AG09319 (cell line): ENCODE data around the gene RIPOR3.

Experiments
- DNase-seq: peaks from one replicate; pipeline ENCODE4 v3.0.0-alpha.2; 2010; ENCODE audit warnings: low read depth; ENCODE audit errors: extremely low read depth
- TF ChIP-seq, protein P1 (sequence below): IDR thresholded peaks from 2 replicates; pipeline ENCODE4 v1.5.1; 2011; ENCODE audit warnings: low read depth, mild to moderate bottlenecking, inconsistent platforms, low read length, moderate library complexity

The RIPOR3 gene

DNA sequence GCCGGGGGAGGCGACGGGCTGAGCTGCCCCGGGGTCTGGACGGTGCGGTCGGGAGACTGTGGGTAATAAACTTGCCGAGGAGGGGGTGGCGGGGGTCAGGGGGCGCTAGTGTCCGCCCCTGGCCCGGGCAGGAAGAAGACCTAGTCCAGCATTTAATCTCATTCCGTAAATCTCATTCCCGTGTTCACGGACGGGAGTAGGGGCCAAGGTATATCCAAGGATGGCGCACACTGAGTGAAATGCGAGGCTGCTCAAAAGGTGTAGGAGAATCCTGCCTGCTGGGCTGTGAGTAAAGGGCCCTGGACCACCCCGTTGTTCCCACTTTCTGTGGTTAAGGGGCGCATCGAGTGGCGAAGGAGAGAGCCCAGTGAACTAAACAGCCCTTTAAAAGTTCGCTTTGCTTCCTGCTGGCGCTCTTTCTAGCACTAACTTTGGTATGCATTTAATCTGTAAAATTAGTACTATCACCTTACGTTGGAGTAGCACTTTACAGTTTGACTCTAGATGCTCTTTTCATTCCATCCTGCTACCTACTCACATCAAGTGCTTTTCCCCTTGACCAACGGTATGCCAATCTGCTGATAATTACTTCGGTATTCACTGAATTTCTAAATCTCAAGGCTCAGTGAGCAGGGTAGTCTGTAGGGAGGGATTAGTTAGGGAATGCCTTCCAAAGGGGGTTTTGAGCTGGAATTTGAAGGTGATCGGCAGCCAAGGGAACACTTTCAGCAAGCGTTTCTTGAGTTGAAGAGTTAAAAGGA, 40.8 kb upstream of the RIPOR3 start:
- DNase-seq = no peak
- TF ChIP-seq, protein P1, sequence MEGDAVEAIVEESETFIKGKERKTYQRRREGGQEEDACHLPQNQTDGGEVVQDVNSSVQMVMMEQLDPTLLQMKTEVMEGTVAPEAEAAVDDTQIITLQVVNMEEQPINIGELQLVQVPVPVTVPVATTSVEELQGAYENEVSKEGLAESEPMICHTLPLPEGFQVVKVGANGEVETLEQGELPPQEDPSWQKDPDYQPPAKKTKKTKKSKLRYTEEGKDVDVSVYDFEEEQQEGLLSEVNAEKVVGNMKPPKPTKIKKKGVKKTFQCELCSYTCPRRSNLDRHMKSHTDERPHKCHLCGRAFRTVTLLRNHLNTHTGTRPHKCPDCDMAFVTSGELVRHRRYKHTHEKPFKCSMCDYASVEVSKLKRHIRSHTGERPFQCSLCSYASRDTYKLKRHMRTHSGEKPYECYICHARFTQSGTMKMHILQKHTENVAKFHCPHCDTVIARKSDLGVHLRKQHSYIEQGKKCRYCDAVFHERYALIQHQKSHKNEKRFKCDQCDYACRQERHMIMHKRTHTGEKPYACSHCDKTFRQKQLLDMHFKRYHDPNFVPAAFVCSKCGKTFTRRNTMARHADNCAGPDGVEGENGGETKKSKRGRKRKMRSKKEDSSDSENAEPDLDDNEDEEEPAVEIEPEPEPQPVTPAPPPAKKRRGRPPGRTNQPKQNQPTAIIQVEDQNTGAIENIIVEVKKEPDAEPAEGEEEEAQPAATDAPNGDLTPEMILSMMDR = no peak

DNA sequence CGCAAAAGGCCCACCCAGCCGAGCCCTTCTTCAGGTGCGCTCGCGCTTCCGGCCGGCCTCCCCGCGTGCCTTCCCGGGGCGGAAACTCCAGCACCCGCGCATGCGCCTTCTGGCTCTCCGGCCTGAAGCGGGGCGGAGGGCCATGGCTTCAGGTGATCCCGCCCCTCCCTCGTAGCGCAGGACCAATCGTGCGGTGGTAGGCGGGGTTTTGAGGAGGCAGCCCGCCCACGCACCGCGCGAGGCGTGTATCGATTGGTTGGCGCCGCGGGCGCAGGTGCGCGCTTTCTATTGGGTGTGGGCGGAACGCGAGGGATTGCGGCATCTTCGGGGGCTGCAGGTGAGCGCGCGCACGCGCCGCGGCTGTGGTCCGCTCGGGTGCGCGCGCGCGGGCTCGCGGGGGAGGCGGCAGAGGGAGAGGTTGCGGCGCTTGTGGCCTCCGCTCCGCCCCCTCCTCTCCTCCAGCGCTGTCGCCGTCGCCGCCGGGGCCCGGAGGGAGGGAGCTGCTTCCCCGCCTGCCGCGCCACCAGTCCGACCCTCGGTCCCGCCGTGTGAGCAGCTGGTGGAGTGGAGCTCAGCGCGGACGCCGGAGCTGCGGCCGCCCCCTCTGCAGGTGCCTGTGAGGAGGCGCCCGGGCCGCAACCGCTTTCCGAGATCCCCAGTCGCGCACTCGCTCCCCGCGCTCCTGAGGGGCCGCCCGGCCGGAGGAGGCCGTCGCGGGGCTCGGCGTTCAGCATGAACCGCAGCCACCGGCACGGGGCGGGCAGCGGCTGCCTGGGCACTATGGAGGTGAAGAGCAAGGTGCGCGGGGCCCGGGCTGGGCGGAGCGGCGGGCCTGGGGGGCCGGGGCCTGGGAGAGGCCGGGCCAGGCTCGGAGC, 40.0 kb upstream of the RIPOR3 start, which contains the start of gene PARD6B:
Gene PARD6B (plus strand): TSS at position 526 of the 875 bp plus-strand sequence. CDS start 207 bp downstream, at position 733.
- TF ChIP-seq, protein P1 = no peak
- peak; percentile 75 for DNase-seq

DNA sequence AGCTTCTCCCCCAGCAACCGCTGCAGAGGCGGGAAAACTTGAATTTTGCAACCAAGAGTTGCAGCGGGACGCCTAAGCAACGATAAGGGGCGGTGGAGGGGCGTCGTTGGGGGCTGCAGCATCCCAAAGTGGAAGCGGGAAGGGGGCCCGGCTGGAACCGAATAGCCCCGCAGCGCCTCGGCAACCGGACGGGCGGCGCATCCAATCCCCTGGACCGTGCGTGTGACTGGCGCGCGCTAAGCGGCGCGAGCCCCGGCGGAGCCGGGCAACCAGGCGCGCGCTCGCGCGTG, 39.4 kb upstream of the RIPOR3 start:
- TF ChIP-seq, protein P1 = no peak

DNA sequence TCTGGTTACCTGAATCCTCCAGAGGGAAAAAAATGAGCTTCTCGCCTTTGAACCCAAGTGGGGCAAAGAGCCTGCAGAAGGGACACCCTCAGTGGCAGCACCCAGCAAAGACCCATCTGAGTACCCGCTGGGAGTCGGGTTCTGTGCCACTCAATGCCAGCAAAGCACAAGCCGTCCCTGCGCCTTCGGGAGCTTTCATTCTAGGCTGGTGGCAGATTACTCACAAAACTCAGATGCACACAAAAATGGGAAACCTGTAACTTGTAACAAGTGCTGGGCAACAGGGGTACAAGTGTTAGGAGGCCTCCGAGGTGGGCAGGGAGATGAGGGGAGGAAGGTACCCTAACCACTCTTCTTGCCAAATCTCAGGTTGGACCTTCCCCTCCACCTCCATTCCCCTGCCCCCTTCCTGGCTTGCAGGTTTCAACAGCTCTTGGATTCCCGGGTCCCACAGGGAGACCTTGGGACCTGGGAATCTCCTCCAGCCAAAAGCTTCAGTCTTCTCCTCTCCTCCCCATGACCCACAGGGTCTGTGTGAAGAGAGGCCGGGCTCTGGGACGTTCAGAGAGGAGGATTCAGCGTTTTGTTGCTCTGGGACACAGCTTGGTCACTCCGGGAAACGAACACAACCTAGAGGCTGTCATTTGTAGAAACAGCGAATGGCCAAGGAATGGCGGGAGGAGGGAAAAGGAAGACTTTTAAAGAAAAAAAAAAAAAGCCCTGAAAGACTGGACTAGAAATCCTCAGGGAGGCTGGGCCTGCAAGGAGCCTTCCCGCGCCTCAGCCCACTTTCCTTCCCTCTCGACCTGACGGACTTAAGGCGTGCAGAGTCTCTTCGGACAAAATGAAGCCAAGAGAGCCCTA, 38.8 kb upstream of the RIPOR3 start:
- no peak for DNase-seq
- TF ChIP-seq, protein P1 = no peak

More for the DNA sequence above, 39.4 kb upstream of the RIPOR3 start:
- no peak for DNase-seq

DNA sequence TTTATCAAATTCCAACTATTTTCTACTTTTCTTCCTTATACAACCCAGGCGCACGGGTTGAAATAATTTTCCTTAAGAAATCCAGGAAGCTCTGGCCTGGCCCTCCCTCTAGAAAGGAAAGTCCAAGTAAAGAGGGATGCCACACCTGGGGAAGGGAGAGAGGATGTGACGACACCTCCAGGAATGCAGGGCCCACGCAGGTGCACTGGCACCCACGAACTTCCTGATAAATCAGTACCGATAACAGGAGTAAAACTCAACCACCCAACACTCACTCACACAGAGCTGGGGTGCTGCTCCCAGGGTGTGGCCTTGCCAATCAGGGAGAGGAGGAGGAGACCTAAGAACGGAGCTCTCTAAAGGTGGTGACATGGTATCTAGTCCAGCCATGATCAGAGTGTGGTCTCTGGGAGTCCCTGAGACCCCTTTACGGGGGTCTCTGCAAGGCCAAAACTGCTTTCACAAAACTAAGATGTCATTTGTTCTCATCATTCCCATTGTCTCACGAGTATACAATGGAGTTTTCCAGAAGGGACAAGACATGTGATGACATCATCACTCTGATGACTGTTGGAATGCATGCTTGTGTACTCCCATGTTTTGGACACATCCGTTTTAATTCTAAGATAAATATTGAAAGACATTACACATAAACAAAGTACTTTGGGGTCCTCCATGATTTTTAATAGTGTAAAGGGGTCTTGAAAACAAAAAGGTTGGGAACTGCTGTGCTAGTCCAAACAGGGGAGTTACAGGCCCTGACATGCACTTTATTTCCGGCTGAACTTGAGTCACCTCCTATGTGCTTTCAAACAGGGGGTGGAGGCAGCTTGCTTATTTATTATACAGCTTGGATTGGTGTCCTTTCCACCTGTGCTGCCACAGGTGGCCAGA, 37.9 kb upstream of the RIPOR3 start:
- DNase-seq = no peak

DNA sequence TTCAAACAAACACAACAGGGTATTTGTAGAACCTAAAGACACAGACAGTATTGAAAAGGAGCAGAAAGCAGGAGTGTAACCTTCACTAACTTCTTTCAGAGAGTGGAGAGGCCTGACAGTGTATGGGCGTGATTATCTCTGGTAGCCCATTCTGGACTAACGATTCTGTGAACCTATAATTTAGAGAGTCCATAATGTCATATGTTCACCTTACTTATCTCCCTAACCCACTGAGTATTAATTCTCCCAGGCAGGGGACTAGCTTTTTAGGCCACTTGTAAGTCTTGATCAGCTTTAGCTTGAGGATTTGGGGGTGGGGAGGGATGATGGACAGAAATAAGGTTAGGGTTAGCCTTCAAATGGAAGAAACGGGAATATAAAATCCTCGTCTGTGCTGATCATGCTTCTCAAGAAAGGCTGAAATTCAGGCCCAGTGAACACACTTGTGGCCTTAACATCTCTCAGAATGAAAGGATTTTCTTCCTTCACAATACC, 37.2 kb upstream of the RIPOR3 start:
- no peak for DNase-seq

More for the DNA sequence above, 37.9 kb upstream of the RIPOR3 start:
- TF ChIP-seq, protein P1 = no peak

More for the DNA sequence above, 37.2 kb upstream of the RIPOR3 start:
- TF ChIP-seq, protein P1 = no peak
